Liver (tissue), 9 donors: ENCODE measurements around the gene ZNF740. TPM values are rescaled to one million over a fixed set of nuclear protein-coding genes. Genes with fewer than 3 reads are reported as not detected.

Source experiments
- DNase-seq: peaks from one replicate; pipeline ENCODE4 v3.0.0-alpha.2; 2017; ENCODE audit warnings: low spot score
- H3K27ac ChIP-seq, 2 donors: one replicate each; pipeline ENCODE4 v1.7.0; 2013; ENCODE audit warnings: inconsistent platforms in 2 of 2, low read length in 2 of 2, control low read depth in 1 of 2, low read depth in 1 of 2, mild to moderate bottlenecking in 1 of 2
- H3K27me3 ChIP-seq, 4 donors: one replicate each; pipeline versions ENCODE4 v1.6.1 to v1.7.0; 2013; ENCODE audit warnings: low read length in 3 of 4, inconsistent platforms in 1 of 4, mild to moderate bottlenecking in 1 of 4, moderate library complexity in 1 of 4; ENCODE audit not compliant: control insufficient read depth in 4 of 4, insufficient read depth in 4 of 4
- H3K36me3 ChIP-seq, 4 donors: one replicate each; pipeline versions ENCODE4 v1.6.1 to v1.7.0; 2013; ENCODE audit warnings: low read length in 3 of 4, mild to moderate bottlenecking in 3 of 4, low read depth in 1 of 4, moderate library complexity in 1 of 4; ENCODE audit not compliant: control insufficient read depth in 4 of 4, insufficient read depth in 3 of 4
- H3K4me1 ChIP-seq, 4 donors: one replicate each; pipeline versions ENCODE4 v1.6.1 to v1.7.0; 2013; ENCODE audit warnings: low read length in 3 of 4, mild to moderate bottlenecking in 3 of 4, moderate library complexity in 1 of 4; ENCODE audit not compliant: control insufficient read depth in 4 of 4, insufficient read depth in 4 of 4
- H3K4me3 ChIP-seq, 3 donors: one replicate each; pipeline versions ENCODE4 v1.6.1 to v1.7.0; 2013; ENCODE audit warnings: low read length in 3 of 3, control low read depth in 1 of 3, low read depth in 1 of 3, mild to moderate bottlenecking in 1 of 3
- H3K9ac ChIP-seq, 2 donors: one replicate each; pipeline ENCODE4 v1.7.0; 2013; ENCODE audit warnings: low read length in 2 of 2, mild to moderate bottlenecking in 2 of 2, moderate library complexity in 2 of 2, control low read depth in 1 of 2, low read depth in 1 of 2
- H3K9me3 ChIP-seq, 4 donors: one replicate each; pipeline versions ENCODE4 v1.6.1 to v1.7.0; 2013; ENCODE audit warnings: low read length in 3 of 4; ENCODE audit not compliant: control insufficient read depth in 4 of 4
- ATF3 ChIP-seq: IDR thresholded peaks from 2 replicates; pipeline ENCODE4 v1.6.1; 2016; ENCODE audit warnings: antibody characterized with exemption
- CTCF ChIP-seq: fragments of 150-350 bp; IDR thresholded peaks from 2 replicates; pipeline ENCODE4 v1.5.1; 2017; ENCODE audit warnings: improper control_type of control experiment, low read depth, low read length; ENCODE audit not compliant: missing input control
- EGR1 ChIP-seq, 2 donors: IDR thresholded peaks; 2 replicates each; pipeline ENCODE4 v1.6.1; 2016 to 2018; ENCODE audit warnings: antibody characterized with exemption in 2 of 2, low read depth in 2 of 2
- FOXA1 ChIP-seq: IDR thresholded peaks from 2 replicates; pipeline ENCODE4 v1.6.1; 2016; ENCODE audit warnings: antibody characterized with exemption
- FOXA2 ChIP-seq: IDR thresholded peaks from 2 replicates; pipeline ENCODE4 v1.6.1; 2016; ENCODE audit warnings: antibody characterized with exemption
- GABPA ChIP-seq, 2 donors: IDR thresholded peaks in 1 of 2; conservative IDR thresholded peaks in 1 of 2; 2 replicates each; pipeline ENCODE4 v1.6.1; 2016; ENCODE audit warnings: antibody characterized with exemption in 2 of 2, mild to moderate bottlenecking in 1 of 2, moderate library complexity in 1 of 2
- HNF4A ChIP-seq, 2 donors: conservative IDR thresholded peaks; 2 replicates each; pipeline ENCODE4 v1.6.1; 2016; ENCODE audit warnings: antibody characterized with exemption in 2 of 2, mild to moderate bottlenecking in 2 of 2
- HNF4G ChIP-seq: IDR thresholded peaks from 2 replicates; pipeline ENCODE4 v1.6.1; 2016; ENCODE audit warnings: antibody characterized with exemption
- MAX ChIP-seq: IDR thresholded peaks from 2 replicates; pipeline ENCODE4 v1.6.1; 2016; ENCODE audit warnings: antibody characterized with exemption
- NR2F2 ChIP-seq: IDR thresholded peaks from 2 replicates; pipeline ENCODE4 v1.6.1; 2016; ENCODE audit warnings: antibody characterized with exemption
- REST ChIP-seq: IDR thresholded peaks from 2 replicates; pipeline ENCODE4 v1.6.1; 2016; ENCODE audit warnings: antibody characterized with exemption, mild to moderate bottlenecking
- SP1 ChIP-seq: IDR thresholded peaks from 2 replicates; pipeline ENCODE4 v1.6.1; 2018; ENCODE audit warnings: antibody characterized with exemption, mild to moderate bottlenecking
- YY1 ChIP-seq: IDR thresholded peaks from 2 replicates; pipeline ENCODE4 v1.6.1; 2016; ENCODE audit warnings: antibody characterized with exemption, mild to moderate bottlenecking
- ZBTB33 ChIP-seq: IDR thresholded peaks from 2 replicates; pipeline ENCODE4 v1.6.1; 2016; ENCODE audit warnings: antibody characterized with exemption
- WGBS: extraction: QIAGEN DNeasy Blood & Tissue Kit; methylation state at CpG from one replicate; pipeline ENCODE4 v1.1.7; 2013; 5-methylcytosine and 5-hydroxymethylcytosine counted together
- polyA plus RNA-seq, 2 donors: library from polyadenylated mRNA; stranded (reverse) in 1 of 2; unstranded in 1 of 2; fragments of 200-250 nt in 1 of 2; fragments of >200 nt in 1 of 2; fragmentation: Nextera tagmentation in 1 of 2; extraction: Ambion mirVana in 1 of 2; gene quantifications; one replicate each; pipeline versions ENCODE4 v1.2.1 to v1.2.3, GENCODE V29; 2013 to 2015
- total RNA-seq, 2 donors: library from RNA; depleted of rRNA; stranded (reverse); fragments of >200 nt; gene quantifications; one replicate each; pipeline ENCODE4 v1.2.3, GENCODE V29; 2014
- donor health status: healthy.
- donor health status: healthy.
- donor health status: healthy.
- donor health status: healthy.
- donor health status: healthy.

Gene ZNF740
- total and polyA plus RNA-seq, 4 donors = 1.4 to 14.4 (median 6.3) TPM

GRCh38 chr12:53239643-53240258 is 59.2 kb downstream of the ZNF740 start:
- Histone ChIP-seq H3K4me3 (no peak overlapping the region), H3K4me1 (no peaks in the 10 kb centered on the region), H3K9me3 (no peaks in the 10 kb centered on the region), H3K36me3 (no peaks in the 10 kb centered on the region), H3K27ac (no peak overlapping the region), H3K9ac (no peak overlapping the region), H3K27me3 (peaks cover 0 to 11% (median 0%) of the 10 kb centered on the region in 4 donors)
- TF ChIP-seq ZBTB33 (no peak), CTCF (no peak), YY1 (no peak), GABPA (IDR thresholded peaks at IDR 0.05 in 1 of 2, conservative IDR thresholded peaks at IDR 0.05 in 1 of 2) (no peak), FOXA2 (no peak), EGR1 (IDR thresholded peaks at IDR 0.05; ENCODE audit: low read depth in 2 of 2) (no peak), FOXA1 (no peak), ATF3 (no peak), REST (no peak), HNF4G (no peak)
- no peak for DNase-seq
- 89% methylated on average over 10 of the region's 10 CpGs for WGBS

GRCh38 chr12:53241623-53242412 is 61.3 kb downstream of the ZNF740 start:
- Histone ChIP-seq H3K36me3 (no peaks in the 10 kb centered on the region), H3K4me3 (no peak overlapping the region), H3K27me3 (peaks cover 0 to 5% (median 0%) of the 10 kb centered on the region in 4 donors), H3K27ac (no peak overlapping the region), H3K9me3 (no peaks in the 10 kb centered on the region), H3K9ac (no peak overlapping the region), H3K4me1 (no peaks in the 10 kb centered on the region)
- no peak for TF ChIP-seq MAX
- TF ChIP-seq HNF4G = no peak
- TF ChIP-seq SP1 = no peak
- no peak for TF ChIP-seq FOXA2
- TF ChIP-seq FOXA1 = no peak
- no peak for TF ChIP-seq HNF4A (conservative IDR thresholded peaks at IDR 0.05)
- TF ChIP-seq NR2F2 = no peak
- no peak for TF ChIP-seq EGR1 (IDR thresholded peaks at IDR 0.05; ENCODE audit: low read depth in 2 of 2)
- peak; percentile 32 for DNase-seq
- WGBS = 73% methylated on average over 11 of the region's 11 CpGs
